NCI-H1436 (cell line): ENCODE results near the gene CLRN1.

ENCODE experiments used
- DNase-seq: peaks from one replicate; lab custom pipeline; 2025; lab: John Stamatoyannopoulos, UW

The CLRN1 gene

DNA sequence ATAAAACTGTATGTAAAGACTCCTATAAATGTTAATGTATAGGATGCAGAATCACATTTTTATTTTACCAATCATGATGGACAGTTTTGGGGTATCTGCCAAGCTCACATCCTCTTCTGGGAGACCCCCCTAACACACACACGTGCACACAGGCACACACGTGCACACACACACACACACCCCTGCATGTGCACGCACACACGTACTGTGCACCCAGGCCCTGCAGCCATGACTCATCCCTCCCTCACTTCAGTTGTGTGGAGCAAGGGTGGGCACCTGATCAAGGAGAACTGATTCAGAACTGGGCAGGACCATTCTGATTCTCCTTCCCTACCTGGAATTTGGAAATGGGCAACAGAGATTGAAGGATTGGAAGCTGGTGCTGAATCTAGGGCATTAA lies 51.3 kb downstream of the CLRN1 start:
- DNase-seq: no peak

DNA sequence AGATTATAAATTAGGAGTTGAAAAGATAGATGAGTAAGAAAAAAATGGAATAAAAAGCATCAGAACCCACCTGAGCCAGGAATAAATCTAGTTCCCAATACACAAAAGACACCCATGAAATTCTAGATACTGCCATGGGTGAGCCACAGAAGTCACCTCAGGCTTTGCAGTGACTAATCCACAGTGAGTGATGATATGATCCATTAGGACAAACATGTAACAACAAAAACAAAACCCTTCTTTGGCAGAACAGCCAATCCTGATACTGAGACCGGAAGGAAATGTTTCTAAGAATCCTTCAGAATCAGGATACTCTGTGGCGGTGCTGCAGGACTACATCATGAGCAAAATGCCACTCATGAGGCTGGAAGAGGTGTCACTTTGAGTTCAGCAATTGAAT lies 52.3 kb downstream of the CLRN1 start:
- no peak for DNase-seq

DNA sequence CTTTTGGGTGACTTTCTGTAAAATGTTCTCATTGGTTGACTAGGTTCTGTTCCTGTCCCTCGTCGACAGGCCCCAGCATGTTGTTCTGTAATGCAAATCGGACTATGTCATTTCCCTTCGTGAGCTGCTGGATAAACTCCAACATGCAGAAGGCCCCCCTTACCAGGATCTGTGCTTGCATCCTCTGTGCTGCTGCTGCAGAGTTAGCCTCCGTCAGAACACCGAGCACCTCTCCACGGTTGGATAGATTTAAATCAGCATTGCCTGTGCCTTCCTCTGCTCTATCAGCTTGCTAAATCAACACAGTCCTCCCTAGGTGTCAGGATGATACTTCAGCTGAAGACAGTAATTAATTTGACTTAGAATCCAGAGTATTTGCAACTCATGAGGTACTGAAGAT lies 54.6 kb downstream of the CLRN1 start:
- DNase-seq: no peak

DNA sequence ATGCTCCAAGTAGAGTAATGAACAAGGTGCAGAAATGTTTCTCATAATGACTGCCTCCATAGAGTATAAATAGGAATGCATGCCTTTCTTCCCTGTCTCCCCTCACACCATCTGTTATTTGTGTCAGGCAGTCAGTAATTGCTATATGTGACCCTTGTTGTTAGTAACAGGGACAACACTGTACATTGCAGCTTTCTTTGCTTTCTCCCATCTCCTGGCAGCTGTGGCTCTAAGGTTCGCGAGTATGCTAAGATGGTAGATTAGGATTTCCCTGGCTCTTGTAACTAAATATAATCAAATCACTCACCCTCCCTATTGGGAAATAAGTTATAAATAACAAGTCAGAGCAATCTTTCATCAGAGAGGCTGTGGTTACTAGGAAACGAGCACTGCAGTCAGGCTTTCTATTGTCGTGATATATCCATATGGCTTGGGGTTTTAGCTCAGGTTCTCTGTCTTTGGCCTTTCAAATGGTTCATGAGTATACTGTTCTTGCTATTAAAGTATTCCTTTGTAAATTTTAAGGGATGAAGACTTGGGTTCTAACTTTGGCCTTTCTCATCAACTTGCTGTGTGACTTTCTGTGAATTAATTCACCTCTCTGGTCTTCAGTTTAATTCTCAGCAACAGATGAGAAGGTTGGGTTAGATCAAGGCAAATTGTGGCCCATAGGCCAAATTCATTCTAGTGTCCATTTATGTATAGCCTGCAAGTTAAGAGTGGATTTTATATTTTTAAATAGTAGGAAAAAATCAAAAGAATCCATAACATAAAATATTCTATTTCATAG lies 59.2 kb downstream of the CLRN1 start:
- DNase-seq: no peak

DNA sequence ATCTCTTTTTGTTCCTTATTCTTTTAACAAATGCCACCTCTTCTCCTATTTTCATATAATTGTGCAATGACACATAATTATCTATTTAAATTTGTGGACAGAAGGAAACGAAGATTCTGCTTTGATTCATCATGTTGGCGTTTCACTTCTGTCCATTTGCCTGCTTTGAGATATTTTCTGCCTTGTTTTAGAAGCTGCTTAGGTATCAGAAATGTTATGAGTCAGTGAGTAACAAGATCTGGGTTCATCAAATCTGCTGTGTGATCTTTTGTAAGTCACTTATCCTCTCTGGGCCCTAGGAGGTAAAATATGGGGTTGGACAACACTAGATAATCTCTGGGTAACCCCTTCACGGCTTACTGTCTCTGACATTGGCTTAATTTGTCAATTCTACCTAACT lies 60.0 kb downstream of the CLRN1 start:
- DNase-seq: no peak

DNA sequence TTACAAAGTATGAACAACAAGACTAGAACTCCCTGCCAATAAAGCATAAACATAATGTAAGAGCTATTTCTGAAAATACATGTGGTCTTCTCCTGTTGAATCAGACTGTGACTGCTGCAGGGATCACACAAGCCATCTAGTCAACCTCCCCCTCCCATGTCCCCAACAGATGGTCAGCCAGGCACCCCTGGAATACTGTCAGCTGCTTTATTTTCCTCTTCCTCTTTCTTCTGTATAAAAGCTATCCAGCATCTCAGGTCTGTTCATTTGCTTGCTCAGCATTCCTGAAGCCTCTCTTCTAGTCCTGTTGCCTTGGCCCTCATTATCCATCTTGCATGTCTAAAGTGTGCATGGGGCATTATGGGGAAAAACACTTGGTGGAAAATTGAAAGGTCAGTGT lies 60.8 kb downstream of the CLRN1 start:
- DNase-seq: no peak

DNA sequence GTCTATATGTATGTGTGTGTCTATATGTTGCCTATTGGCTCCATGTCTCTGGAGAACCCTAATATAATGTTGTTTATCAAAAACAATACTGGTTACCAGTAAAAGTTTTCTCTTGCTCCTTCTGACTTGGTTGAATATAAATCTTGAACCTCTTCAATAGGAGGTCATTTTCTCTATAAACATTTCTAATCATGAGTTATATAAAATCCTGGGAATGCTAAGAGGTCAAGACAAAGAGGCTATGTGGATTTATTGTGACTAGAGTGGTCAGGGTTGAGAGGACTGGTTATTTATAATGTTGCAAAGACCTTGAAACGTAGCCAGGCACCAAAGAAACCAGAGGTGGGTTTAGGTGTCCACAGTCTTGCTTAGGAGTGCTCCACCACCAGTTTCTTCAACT lies 66.1 kb downstream of the CLRN1 start:
- DNase-seq: no peak

DNA sequence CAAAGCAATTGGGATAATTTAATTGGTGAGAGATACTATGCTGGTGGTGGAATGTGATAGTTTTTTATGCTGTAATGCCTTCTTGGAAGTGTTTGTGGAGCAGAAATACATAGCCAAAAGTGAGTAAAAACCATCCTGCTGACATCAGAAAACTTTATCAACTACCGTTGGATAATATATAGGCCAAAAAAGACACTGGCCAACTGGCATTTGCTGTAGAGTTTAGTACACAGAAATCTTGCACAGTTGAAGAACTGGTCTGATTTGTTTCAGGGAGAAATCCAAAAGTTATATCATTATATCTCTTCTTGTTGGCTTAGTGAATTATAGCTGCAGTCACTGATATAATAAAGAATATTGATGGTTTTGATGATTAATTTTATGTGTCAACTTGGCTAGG lies 66.8 kb downstream of the CLRN1 start:
- no peak for DNase-seq

DNA sequence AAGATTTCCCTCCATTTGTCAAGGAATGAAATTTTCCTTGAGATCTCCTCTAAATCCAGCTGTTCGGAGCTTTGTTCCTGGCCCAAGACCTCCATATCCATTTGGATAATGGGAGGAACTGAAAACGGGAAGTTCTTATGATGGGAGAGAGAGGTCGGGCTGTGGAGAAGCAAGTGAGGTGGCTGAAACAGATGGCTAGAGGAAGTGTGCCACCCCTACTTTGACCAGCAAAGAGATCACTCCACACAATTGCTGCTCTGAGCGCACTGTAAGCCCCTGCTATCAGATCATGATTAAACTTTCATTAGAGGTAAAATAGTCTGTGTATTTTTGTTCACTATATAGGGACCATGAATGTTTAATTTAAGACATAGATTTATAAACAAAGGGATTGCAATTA lies 67.2 kb downstream of the CLRN1 start, which contains the start of gene MINDY4B:
TSS of gene MINDY4B (minus strand) at position 101 of the 400 bp plus-strand sequence. CDS start at position 101, 0 bp downstream.
- DNase-seq: no peak

DNA sequence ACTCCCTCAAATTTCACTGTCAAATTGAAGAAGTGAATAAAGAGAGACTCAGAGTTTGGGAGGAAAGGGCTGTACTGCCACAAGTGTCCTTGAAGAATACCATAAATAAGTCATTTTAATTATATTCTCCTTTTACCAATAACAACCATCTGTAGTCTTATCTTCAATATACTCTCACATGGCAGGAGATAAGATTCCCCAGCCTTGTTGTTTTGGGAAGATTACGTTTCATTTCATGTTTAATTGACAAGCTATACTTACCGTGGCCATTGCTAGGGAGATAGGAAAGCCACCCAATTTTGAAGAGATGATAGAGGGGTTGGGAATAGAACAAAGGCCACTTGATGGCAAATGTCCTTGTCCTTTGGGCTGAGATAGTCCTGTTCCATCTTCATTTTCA lies 69.5 kb downstream of the CLRN1 start:
- no peak for DNase-seq

DNA sequence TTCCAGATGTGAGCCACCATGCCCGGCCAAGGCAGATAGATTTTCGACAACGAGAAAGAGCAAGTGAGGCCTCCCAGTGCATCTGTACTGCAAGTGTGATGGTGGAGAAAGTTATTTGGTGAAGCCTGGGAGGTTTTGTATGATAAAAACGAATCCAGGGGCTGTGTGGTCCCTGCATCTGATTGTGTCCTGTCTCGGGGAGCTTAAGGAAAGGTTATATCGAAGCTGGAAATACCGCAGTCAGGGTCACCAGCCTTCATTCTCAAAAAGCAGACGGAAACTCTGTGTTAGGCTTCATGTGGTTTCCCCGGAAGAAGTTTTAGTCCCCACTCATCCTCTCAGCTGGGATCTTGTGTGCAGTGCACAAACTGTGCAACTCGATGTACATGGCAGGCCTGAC lies 70.7 kb downstream of the CLRN1 start:
- no peak for DNase-seq

DNA sequence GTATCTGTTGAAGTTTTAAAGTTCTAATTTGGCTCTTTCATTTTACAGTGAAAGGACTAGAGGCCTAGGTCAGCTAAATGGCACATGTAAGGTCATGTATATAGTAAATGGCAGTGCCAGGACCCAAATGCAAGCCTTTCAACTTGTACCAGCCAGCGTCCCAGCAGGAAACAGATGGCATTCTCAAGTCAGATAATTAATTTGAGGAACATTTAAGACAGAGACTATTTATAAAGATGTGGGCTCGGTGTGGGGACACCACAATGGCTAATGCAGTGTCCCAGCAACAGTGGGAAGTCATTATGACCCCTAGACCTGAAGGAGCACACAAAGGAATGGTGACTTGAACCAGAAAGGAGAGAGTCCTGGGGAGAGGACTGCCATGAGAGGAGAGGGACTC lies 73.4 kb downstream of the CLRN1 start:
- no peak for DNase-seq

DNA sequence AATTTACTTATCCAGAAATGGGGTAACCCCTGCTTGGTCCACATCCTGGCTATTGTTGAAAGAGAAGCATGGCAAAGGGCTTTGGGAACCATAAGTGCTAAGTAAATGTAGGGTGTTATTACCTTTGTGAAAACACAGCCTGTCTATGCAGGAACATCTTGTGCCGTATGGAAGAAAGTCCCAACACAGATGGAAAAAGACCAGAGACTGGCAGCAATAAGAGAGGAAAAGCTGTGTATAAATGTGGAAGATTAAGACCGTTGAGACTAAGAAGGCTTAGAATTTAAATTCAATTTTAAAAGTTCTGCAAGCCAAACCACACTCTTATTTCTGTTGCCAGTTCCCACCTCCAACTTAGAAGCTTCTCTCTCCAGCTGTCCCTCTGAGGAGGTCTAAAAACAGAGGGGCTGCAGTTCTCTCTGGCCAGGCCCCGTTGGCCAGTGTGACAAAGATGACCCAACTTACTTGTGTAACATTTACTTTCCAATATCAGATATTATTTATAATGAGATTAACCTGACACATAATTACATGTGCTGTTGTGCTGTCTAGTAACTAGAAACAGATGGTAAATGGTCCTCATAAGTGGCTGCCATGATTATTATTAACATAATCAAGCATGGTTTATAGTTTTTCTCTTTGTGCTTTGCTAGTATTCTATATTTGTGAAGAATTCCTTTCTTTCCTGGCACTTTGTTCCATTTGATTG lies 74.3 kb downstream of the CLRN1 start:
- DNase-seq: no peak

DNA sequence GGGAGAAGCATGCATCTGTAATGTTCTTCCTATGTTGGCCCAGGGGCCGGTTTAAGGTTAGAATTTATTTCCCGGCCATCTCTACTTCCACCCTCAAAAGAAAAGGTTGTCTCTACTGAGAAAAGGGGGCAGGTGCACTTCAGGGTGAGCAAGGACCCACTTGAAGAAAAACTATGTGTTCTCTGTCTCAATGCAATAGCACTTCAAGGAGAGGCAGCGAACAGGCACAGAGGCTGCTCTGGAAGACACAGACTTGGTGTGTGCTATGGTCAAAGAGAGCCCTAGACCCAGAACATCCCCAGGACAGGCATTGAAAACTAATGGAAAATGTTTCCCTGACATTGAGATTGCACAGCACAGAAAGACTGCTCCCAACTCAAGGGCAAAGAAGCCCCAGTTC lies 74.9 kb downstream of the CLRN1 start:
- DNase-seq: no peak

DNA sequence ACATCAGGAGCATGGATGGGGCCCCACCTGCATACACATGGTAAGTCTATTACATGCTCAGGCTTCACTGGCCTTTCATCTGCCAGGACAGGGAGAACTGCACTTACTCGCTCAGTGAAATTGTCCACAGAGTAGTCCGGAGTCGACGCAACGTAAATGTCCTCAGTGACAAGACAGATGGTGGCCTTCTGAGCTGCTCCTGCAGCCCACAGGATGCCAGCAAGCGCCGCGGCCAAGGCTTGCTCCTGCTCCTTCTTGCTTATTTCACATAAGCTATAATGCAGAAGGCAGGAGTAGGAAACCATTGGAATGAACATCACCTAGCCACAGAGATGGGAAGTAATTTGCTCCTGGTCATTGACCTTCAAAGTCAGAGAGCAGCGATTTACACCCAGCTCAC lies 81.7 kb downstream of the CLRN1 start:
- DNase-seq: no peak

DNA sequence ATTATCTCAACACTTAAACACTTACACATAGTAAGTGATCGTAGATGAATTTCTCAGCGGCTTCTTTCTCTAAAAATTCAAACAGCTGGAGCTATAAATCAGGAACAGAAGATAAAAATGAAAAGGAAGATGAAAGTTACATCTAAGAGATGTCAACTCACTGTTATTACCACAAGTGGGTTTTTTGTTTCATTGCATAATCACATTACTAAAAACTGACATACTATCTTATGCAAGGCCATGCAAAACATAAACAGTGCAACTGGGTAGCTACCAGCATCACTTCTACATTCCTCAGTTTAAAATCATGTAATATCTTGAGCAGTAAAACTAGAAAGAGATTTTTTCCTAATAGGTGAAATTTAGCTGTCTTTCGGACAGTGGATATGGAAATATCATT lies 82.2 kb downstream of the CLRN1 start:
- no peak for DNase-seq

DNA sequence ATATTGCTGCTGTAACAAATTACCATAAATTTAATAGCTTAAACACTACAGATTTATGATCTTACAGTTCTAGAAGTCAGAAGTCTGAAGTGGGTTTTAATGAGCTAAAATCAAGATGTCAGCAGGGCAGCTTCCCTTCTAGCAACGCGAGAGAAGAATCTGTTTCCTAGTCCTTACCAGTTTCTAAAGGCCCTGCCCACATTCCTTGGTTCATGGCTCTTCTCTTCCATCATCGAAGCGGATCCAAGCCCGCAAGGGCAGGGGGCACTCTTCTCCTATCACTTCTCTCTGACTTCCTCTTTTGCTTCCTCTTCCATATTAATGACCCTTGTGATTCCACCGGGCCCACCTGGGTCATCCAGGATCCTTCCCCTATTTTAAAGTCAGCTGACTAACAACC lies 83.4 kb downstream of the CLRN1 start:
- no peak for DNase-seq

DNA sequence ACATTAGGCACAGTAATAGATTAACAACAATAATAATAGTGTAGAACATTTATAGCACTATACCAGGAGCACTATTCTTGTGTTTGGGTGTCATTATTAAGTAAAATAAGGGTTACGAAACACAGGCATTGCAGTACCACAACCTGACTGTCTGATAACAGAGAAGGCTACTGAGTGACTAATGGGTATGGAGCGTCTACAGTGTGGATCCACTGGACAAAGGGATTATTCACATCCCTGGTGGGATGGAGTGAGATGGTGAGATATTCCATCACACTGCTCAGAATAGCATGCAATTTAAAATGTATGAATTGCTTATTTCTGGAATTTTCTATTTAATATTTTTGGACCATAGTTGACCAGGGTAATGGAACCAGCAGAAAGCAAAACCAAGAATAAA lies 85.5 kb downstream of the CLRN1 start:
- DNase-seq: no peak

DNA sequence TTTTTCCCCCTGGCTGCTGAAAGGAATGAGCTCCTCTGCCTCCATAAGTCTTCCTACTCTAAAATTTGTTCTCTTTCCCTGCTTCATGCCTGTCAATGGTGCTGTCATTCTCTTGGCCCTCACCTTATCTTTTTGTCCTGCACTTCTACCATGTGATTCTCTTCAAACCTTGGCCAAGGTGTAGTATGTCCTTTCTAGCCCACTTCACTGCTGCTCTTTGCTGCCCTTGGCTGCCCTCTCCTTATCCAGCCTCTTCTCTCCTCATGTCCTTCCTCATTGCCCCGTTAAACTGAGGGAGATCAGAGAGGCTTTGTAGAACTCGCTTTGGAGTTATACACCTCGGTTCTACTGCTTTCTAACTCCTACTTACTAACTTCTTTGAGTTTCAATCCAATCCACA lies 87.0 kb downstream of the CLRN1 start:
- DNase-seq: no peak

DNA sequence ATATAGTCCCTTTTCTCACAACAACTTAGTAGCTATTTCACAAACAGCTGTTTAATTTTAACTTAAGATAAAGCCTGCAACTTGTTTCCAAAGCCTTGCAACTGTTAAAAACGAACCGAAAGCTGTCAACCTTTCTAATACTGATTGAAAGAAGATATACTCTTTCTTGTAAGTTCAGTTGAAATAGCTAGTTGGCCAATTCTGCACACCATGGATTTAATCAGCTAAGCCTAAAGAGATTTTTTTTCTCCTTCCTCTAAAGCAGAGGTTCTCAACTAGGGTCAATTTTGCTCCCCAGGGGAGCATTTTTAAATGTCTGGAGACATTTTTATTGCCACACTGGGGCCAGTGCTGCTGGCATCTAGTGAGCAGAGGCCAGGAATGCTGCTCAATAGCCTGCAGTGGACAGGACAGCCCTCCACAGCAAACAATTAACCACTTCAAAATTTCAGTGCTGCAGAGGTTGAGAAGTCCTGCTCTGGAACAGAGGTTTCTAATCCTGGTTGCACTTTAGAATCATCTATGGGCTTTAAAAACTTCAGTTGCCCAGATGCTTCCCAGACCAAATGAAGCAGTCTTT lies 93.4 kb downstream of the CLRN1 start:
- no peak for DNase-seq

DNA sequence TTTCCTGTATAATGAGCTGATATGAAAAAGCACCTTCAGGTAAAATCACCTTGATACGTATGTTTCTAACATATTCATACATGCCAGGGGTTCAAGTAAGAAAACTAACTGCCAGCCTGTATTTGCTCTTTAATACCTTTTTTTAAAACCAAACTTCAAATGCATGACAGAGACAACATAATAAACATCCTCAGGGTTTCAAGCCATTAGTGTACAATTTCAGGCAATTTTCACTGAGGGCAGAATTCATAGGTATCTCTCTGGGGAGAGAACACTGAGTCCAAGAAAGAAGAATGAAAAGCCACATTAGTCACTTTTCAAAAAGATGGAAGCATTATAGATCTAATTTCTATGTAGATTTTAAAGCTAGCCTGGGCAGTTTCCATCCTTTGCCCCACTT lies 94.2 kb downstream of the CLRN1 start:
- no peak for DNase-seq

DNA sequence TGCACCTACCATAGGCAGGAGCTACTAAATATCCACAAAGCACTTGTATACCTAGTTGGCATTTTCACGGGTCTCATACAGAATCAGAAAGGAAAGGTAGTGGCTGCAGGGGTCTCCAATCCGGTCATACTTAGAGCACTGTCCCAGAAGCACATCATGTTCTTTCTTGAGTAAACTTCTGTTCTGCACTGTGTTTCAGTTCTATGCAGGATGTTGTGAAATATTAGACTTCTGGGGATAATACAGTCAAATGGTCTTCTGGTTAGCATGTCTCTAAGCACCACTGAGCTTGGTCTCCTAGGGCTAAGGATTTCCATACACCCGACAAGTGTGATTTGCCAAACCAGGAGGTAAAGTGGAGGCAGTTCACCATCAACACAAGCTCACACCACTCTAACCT lies 95.2 kb downstream of the CLRN1 start:
- DNase-seq: no peak

DNA sequence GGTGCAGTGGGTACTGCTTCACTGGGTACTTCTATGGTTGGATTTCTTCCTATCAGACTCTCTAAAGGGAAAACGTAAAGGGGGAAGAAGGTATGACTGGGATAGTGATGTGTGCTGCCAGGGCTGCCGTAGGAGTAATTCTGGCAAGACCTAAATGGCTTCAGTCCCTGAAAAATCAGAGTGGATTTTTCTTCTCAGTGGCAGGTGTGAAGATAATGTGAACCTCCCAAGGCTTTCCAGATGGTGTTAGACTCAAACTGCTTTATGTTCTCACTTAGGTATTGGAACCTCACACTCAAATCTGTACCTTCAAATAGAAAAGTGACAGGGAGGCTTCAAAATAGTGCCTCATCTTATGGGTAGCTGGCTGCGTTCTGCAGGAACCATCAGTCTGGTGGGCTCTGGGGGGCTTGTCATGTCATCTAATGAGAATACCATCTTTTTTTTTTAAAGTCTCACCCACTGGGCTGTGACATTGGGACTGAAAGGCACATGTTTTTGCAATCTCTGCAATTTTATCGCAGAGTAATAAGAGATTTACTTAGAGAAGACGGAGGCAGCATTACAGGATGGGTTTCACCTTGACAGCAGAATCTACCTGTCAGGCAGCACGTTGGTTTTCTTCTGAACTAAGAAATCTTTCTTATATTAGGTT lies 95.8 kb downstream of the CLRN1 start:
- no peak for DNase-seq
